Islet of Langerhans (tissue), 1 donor: ENCODE data around the gene DDX3X.
"Not testable (repeated sequence)": the region's sequence is repeated elsewhere in the genome, so short reads cannot be mapped to it uniquely, and the experiment has no call there.

ENCODE experiments used
- FAIRE-seq: peaks from one replicate; lab custom pipeline; 2011; peaks lifted over from hg19 to GRCh38; lab: Jason Lieb, UNC

The DDX3X gene

DNA sequence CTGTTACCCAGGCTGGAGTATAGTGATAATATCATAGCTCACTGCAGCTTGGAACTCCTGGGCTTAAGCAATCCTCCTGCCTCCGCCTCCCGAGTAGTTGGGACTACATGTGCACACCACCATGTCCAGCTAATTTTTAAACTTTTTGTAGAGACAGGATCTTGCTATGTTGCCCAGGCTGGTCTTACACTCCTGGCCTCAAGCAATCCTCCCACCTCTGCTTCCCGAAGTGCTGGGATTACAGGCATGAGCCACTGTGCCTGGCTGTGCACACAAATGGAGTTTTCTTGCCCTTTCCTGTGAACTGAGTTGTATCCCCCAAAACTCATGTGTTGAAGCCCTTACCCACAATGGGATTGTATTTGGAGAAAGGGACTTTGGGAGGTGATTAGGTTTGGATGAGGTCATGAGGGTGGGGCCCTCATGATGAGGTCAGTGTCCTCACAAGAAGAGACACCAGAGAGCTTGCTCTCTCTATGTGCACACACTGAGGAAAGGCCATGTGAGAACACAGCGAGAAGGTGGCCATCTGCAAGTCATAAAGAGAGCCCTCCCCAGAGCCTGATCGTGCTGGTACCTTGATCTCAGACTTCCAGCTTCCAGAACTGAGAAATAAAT, 40.1 kb downstream of the DDX3X start:
- no peak for FAIRE-seq

DNA sequence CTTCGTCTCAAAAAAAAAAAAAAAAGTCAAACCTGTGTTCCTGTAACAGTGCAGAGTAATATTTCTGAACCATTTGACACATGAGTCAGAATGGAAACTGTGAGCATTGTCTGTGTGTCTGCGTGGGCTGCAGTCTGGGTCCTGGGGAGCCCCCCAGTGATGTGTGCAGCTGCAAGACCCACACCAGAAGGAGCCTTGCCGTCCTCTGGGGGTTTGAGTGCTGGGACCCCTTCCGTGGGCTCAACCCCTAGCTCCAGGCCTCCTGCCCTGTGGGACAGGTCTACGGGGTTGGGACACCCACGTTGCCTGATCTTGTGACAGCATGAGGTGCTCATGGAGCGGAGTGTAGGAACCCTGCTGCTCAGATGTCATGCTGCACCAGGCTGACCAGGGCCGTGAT, 43.7 kb downstream of the DDX3X start:
- FAIRE-seq: no peak

DNA sequence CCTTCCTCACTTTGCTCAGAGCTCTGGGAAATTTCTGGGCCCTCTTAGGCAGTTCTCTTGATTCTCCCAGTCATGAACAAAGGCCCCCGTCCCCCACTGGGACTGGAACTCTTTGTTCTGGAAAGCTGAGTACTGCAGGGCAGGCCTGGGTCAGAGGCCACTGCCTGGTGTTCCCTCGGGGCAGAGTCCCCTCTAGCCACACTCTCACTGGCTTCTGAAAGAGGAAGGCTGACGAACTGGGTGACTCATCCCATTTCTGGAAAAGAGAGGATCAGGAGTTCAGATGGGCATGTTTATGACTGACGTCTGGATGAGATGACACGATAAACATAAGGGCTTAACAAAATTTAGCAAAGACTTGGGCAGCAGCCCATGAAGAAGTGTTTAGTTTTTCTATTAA, 47.7 kb downstream of the DDX3X start:
- no peak for FAIRE-seq

DNA sequence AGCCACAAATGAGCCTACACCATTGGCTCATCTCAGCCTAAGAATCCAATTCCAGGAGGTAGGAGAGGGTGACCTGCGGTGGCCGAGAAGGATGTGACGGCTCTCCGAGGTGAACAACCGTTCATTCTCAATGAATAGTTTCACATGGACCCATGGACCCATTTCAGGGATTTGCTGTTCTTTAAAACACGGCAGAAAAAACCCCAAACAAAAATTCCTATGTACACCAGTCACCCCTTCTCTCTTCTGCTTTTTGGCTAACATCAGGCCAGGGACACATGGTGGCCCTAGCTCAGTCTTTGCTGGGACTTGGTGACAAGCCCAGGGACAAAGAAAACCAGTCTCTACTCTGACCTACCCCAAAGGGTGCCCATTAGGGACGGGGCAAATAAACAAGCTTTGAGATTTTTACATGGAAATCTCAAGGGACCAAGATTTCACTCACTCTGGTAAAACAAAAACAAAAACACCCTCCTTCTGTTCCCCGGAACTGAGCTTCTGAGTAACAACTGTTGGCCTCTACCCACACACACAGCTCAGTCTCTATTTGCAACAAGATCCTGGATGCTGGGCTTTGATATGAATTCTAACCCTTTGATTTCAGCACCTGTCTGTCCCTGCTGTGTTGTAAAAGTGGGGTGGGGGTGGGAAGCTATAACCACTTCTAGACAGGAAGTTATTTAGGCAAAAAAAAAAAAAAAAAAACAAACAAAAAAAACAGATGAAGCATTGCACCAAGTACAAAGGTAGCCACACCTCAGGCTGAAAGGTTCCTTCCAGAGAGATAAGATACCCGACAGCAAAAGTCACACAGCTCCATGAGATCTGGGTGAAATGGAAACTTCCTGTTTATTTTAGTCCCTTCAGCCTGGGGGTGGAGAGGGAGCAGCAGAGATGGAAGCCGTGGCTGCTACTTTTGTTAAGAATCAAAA, 49.0 kb downstream of the DDX3X start:
- no peak for FAIRE-seq

DNA sequence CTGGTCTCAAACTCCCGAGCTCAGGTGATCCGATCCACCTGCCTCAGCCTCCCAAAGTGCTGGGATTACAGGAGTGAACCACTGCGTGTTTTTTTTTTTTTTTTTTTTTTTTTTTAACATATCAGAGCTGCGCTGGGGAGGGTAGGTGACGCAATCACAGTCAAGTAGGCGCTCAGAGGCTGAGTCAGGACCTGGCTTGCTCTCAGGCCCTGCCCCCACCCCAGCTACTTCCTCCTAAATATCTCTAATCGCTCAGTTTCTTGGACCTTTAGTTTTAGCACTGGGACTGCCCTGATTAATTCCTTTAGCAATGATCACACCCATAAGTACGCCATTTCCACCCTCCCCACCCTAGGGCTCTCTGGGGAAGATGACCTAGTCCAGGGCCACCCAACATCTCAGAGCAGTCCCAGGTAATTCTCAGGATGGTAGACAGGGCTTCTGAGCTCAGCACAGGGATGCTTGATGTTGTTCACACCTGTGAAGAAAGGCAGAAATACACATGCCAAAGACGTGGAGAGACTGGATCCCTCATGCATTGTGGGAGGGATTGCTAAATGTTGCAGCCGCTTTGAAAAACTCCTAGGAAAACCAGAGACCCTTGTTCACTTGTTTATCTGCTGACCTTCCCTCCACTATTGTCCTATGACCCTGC, 50.2 kb downstream of the DDX3X start:
- no peak for FAIRE-seq

DNA sequence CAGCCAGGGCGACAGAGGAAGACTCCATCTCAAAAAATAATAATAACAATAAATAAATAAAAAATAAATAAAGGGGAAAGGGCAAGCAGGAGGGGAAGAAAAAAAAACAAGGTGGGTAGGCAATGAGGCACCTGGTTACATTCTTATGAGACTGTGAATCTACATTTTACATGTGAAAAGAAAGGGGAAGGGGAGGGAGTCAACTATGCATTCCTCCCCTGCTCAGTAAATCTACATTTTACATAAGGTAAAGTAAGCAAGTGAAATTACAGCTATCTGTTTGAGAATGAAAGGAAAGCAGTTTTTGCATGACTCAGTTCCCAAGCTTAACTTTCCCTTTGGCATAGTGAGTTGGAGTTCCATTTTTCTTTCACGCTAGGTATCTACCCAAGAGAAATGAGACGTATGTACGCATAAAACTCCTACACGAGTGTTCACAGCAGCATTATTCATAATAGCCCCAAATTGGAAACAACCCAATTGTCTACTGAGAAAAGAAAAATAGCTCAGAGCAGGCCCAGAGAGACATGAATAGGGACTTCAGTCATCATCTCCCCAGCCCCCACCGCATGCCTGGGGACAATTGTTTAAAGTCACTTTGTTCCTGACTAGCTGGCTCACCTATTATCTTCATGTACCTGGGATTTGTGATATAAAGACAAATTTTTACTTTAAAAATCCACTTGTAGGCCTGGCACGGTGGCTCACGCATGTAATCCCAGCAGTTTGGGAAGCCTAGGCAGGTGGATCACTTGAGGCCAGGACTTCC, 52.4 kb downstream of the DDX3X start:
- no peak for FAIRE-seq

DNA sequence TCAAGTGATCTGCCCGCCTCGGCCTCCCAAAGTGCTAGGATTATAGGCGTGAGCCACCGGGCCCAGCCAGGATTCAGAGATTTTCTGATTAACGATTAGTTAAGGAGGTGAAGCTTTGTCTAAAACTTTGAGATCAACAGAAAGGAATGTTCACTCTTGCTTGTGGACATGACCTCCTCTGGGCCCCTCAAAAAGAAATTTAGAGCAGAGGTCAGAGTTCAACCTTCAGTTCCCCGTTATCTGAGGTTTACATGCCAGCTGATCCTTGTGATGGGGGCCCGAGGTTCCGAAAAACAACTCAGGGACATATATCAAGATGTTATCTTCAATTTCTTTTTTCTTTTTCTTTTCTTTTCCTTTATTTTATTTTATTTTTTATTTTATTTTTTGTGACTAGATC, 54.6 kb downstream of the DDX3X start:
- FAIRE-seq: no peak

DNA sequence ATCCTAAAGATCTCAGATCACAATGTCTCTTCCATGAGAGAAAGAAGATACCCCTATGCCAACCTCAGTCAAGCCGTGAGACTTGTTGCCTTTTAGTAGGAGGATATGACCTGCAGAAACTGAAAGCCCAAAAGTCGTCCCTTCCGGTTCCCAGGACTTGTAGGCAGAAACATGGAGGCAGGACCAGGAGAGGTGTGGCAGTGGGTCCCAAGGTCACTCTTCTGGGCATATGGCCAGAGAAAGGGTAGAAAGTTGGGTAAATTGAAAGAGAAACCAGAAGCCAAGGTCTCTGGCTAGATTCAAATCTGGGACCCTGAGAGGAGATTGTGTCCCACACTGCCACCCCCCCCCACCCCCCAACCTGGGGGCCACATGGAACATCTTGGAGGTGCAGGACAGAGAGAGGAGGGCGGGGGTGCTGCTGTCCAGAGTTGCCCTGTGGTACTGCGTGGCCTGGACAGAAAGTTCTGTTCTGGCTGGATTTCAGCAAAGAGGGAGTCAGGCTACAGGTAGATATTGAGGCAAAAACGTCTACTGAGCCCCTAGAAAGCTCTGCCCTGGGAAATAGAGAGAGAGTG, 55.4 kb downstream of the DDX3X start:
- no peak for FAIRE-seq

DNA sequence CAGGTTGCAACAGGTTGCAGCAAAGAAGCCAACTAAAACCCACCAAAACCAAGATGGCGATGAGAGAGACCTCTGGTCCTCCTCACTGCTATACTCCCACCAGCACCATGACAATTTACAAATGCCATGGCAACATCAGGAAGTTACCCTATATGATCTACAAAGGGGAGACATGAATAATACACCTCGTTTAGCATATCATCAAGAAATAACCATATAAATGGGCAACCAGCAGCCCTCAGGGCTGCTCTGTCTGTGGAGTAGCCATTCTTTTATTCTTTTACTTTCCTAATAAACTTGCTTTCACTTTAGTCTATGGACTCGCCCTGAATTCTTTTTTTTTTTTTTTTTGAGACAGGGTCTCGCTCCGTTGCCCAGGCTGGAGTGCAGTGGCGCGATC, 56.6 kb downstream of the DDX3X start:
- not testable (repeated sequence) for FAIRE-seq

DNA sequence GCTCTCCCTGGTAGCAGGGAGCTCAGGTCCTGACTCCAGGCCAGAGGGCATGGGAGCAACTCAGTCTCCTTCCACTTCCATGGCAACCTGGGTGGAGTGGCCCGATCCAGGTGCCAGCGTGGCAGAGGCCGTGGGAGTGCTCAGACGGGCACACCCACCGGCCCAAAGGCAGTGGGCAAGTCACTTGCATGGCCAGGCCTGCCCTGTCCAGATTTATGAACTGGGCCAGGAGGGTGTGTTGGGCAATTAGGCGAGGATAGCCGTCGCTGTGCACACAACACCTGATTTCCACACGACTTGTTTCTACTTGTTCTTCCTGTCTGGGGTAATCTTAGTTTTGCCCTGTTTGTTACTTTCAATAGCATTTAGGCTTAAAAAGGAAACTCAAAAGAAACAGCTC, 57.6 kb downstream of the DDX3X start:
- FAIRE-seq: no peak

DNA sequence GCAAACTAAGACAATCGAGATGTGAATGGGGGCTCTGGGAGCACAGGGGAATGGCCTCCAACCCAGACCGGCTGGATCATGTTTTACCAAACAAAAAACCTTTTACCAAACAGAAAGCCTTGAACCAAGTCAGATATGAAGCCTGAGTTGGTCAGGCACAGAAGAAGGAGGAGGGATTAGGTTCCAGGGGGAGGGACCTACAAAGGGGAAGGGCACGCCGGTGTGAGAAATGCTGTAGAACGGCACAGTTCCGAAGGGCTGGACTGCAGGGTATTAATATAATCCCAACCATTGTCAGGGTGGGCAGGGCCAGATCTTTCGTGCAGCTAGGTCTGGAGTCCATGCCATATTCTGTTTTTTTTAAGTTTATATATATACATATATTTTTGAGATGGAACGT, 60.3 kb downstream of the DDX3X start:
- FAIRE-seq: no peak

DNA sequence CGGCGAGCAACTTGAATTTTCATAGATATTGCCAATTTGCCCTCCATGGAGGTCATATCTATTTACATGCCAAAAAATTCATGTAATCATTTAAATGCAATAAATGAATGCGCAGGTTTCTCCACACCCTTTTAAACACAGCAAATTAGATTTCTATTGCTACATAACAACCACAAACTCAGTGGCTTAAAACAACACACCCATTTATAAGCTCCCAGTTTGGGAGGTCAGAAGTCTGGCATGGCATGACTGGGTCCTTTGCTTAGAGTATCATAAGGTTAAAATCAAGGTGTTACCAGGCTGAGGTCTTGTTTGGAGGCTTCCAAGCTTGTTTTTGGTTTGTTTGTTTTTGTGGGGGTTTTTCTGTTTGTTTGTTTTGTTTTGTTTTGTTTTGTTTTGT, 63.3 kb downstream of the DDX3X start:
- no peak for FAIRE-seq

DNA sequence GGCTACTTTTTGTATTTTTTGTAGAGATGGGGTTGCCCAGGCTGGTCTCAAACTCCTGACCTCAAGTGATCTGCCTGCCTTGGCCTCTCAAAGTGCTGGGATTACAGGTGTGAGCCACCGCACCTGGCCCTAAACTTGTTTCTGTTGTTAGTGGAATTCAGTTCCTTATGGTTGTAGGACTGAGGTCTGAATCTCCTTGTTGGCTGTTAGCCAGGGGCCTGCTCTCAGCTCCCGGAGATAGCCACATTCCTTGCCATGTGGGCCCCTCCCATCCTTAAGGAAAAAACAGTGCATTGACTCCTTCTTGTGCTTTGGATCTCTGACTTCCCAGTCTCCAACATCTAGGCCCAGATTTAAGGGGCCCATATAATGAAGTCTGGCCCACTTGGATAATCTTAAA, 63.8 kb downstream of the DDX3X start:
- no peak for FAIRE-seq

DNA sequence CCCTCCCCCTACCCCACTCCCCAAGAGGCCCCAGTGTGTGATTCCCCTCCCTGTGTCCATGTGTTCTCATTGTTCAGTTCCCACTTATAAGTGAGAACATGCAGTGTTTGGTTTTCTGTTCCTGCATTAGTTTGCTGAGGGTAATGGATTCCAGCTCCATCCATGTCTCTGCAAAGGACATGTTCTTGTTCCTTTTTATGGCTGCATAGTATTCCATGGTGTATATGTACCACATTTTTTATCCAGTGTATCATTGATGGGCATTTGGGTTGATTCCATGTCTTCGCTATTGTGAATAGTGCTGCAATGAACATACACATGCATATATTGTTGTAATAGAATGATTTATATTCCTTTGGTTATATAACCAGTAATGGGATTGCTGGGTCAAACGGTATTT, 68.6 kb downstream of the DDX3X start:
- not testable (repeated sequence) for FAIRE-seq

DNA sequence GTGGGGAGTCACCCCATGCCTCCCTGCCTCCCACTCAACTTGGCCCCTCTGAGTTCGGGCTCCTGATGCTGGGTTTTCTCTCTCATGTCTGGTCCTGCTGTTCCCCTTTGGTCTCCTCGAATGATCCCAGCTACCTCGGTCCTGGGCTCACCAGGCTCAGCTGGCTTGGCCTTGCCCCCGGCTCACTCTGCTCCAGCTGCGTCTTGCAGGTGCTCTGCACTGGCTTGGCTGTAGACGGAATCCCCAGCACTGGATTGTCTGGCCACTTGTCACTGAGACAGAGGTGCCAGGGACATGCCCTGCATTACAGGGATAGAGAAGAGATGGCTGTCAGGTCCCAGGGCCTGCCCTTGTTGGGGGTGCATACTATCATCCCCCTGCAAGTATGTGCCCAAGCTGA, 71.6 kb downstream of the DDX3X start:
- no peak for FAIRE-seq

DNA sequence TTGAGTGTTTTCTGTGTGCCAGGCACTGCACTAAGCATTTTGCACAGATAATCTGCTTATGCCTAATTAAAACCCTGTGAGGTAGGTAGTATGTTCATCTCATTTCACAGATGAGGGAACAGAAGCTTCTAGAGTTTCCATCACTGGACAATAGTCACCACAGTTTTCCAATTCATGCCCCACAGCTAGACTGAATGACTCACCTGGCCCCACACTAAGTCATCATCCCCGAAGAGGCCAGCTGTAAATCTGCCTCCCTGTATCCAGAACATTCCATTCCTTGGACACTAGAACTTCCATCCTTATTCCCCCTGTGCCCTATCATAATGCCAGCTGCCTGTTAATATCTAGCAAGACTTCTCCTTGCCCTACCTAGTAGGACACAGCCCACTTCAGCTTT, 72.2 kb downstream of the DDX3X start:
- FAIRE-seq: no peak

DNA sequence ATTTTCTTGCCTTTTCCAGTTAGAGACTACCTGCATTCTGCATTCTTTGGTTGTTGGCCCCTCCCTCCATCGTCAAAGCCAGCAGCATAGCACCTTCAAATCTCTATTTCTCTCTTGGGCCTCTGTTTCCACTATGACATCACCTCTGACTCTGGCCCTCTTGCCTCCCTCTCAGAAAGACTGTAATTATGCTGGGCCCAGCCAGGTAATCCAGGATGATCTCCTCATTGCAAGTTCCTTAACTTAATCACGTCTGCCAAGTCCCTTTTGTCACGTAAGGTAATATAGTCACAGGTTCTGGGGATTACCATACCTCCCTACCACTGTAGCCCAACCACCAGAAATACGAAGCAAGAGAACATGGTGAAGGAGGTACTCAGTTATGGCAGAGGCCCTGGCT, 73.9 kb downstream of the DDX3X start:
- no peak for FAIRE-seq

DNA sequence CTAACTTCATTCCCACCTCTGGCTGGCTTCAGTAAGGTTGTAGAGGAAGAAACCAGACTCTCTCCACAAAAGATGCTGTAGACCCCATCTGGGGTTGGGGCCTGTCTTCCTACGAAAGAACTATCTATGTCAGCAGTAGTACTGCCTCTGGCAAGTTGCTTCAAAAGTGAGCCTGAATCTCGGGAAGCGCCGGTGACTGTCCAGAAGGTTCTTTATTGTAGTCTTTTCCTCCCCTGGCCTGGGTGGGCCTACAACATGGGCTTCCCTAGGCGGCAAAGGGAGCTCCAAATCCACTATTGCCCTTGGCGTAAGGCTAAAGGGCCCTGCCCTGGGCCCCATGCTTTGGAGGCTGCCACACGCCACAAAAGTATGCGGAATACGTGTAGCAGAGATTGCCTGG, 74.6 kb downstream of the DDX3X start:
- no peak for FAIRE-seq

DNA sequence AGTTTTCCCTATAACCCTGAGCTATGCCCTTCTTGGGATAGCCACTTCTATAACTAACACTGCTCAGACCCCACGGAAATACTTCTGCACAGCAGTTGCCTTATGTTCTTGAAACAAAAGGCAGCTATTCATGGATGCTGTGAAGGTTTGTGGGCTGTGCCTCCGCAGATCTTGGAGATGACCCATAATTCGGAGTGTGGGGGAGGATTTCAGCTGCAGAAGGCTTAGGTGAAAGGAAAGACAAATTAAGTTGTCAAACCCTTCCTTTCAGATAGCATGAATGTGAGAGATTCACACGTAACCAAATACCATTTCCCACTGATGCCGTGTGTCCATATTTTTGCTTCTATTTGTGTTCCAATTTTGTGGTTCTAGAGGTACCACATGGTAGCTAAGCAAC, 75.0 kb downstream of the DDX3X start:
- no peak for FAIRE-seq

DNA sequence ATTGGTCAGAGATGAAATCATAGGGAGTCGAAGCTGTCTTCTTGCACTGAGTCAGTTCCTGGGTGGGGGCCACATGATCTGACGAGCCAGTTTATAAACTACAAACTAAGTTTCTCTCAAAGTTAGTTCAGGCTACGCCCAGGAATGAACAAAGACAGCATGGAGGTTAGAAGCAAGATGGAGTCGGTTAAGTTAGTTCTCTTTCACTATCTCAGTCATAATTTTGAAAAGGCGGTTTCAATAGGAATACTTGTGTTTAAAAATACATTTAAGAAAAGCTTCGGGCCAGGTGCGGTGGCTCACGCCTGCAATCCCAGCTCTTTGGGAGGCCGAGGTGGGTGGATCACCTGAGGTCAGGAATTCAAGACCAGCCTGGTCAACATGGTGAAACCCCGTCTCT, 77.3 kb downstream of the DDX3X start:
- not testable (repeated sequence) for FAIRE-seq

DNA sequence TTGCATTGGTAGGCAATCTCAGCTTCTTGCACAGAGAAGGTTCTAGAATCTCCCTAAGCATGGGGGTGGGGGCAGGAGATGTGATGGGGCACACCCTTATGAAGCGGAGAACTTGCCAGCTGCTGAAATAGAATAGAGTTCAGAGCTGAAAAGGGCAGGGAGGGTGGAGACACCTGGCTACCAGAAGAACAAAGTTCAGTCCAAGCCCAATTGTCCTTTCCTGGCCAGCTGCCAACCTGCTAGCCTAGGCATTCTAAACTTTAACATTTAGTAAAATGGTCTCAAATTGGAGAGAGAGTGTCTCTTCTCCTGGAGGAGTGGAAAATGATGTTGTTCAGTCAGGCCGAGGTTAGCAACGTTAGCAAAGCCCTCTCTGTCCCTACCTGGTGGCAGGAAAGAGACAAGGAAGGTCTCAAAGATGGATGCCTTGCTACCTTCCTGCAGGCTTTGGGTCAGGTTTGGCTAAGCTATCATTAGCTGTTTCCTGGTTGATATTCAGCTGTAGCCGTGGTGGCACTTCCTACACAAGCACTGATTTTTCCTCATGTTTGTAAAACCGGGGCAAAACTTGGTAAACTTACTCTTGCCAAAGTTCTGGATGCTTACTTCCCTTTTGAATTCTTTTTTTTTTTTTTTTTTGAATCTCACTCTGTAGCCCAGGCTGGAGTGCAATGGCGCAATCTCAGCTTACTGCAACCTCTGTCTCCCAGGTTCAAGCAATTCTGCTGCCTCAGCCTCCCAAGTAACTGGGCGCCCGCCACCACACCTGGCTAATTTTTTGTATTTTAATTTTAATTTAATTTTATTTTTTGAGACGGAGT, 78.5 kb downstream of the DDX3X start:
- FAIRE-seq: no peak
